K562 (cell line): Measurements from ENCODE around the gene TMEM127. TPM values are rescaled to one million over a fixed set of nuclear protein-coding genes. Genes with fewer than 3 reads are reported as not detected.

ENCODE experiments used
- EGR1 ChIP-seq: fragments of 450-650 bp; conservative IDR thresholded peaks from 2 replicates; pipeline ENCODE4 v1.6.1; 2017; ENCODE audit warnings: mild to moderate bottlenecking
- ESRRA ChIP-seq: fragments of 450-650 bp; IDR thresholded peaks from 2 replicates; pipeline ENCODE4 v1.6.1; 2014; ENCODE audit warnings: low read depth, mild to moderate bottlenecking, moderate library complexity, borderline replicate concordance
- ZNF134 ChIP-seq: fragments of 250-450 bp; sonication (Bioruptor Pico); conservative IDR thresholded peaks from 2 replicates; pipeline ENCODE4 v1.4.0; 2020
- polyA plus RNA-seq, 8 experiments: library from polyadenylated mRNA; depleted of rRNA in 4 of 8; stranded (reverse) in 5 of 8; unstranded in 3 of 8; fragments of >200 nt; fragmentation: Nextera tagmentation in 2 of 8; fragmentation: Illumina TruSeq in 1 of 8; extraction: Ambion mirVana in 2 of 8; extraction: Trizol in 1 of 8; gene quantifications; 2 replicates each; pipeline versions ENCODE4 v1.2.1 to v1.2.3, GENCODE V29; 2011 to 2014; ENCODE audit warnings: inconsistent platforms in 1 of 8, missing spikeins in 1 of 8
- total RNA-seq, 7 experiments: library from RNA; depleted of rRNA in 6 of 7; stranded (reverse); fragments of >200 nt in 6 of 7; fragmentation: Illumina TruSeq in 2 of 7; extraction: Trizol in 2 of 7; gene quantifications; 2 replicates each; pipeline versions ENCODE4 v1.2.1 to v1.2.3, GENCODE V29; 2011 to 2021; ENCODE audit warnings: low replicate concordance in 1 of 7
- TF ChIP-seq, protein P1 (sequence below): sonication (generic); formaldehyde crosslinking; IDR thresholded peaks from 2 replicates; pipeline ENCODE4 v1.8.0; 2022; ENCODE audit warnings: mild to moderate bottlenecking, missing genetic modification reagents
- TF ChIP-seq, protein P2 (sequence below): sonication (generic); formaldehyde crosslinking; IDR thresholded peaks from 2 replicates; pipeline ENCODE4 v1.8.1; 2023; ENCODE audit warnings: missing genetic modification reagents, mild to moderate bottlenecking, borderline replicate concordance

Gene TMEM127
- total and polyA plus RNA-seq, 9 of the 15 experiments (the other 6 are each of a cell fraction or from before 2014, with no cell fraction given), result 1.7 to 20.0 (median 9.9) TPM

DNA sequence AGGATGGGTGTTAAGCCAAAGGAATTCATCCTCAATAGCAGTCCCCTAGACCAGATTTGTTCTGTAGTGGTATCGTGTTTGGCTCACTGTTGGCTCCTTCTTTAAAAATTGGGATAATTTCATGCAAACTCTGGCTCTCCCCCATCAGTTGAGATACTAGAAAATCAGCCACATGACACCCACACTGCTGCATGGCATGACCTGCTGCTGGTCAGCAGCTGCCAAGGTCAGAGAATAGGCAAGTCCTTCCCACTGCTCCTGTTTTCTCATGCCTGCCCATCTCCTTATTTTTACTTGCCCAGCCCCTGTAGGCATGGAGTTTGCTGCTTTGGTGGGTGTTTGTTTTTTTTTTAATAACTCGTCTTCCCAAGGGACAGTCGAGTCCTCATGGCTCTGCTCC is 40.6 kb upstream of the TMEM127 start (continued):
- TF ChIP-seq ZNF134 (no peak), ESRRA (0 out of 2 replicates have a peak, but pooled peaks have one; percentile 12), EGR1 (no peak)
- TF ChIP-seq, protein P1, sequence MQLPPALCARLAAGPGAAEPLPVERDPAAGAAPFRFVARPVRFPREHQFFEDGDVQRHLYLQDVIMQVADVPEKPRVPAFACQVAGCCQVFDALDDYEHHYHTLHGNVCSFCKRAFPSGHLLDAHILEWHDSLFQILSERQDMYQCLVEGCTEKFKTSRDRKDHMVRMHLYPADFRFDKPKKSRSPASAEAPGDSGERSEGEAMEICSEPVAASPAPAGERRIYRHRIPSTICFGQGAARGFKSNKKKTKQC (CRISPR knock-in tag), result no peak
- TF ChIP-seq, protein P2, sequence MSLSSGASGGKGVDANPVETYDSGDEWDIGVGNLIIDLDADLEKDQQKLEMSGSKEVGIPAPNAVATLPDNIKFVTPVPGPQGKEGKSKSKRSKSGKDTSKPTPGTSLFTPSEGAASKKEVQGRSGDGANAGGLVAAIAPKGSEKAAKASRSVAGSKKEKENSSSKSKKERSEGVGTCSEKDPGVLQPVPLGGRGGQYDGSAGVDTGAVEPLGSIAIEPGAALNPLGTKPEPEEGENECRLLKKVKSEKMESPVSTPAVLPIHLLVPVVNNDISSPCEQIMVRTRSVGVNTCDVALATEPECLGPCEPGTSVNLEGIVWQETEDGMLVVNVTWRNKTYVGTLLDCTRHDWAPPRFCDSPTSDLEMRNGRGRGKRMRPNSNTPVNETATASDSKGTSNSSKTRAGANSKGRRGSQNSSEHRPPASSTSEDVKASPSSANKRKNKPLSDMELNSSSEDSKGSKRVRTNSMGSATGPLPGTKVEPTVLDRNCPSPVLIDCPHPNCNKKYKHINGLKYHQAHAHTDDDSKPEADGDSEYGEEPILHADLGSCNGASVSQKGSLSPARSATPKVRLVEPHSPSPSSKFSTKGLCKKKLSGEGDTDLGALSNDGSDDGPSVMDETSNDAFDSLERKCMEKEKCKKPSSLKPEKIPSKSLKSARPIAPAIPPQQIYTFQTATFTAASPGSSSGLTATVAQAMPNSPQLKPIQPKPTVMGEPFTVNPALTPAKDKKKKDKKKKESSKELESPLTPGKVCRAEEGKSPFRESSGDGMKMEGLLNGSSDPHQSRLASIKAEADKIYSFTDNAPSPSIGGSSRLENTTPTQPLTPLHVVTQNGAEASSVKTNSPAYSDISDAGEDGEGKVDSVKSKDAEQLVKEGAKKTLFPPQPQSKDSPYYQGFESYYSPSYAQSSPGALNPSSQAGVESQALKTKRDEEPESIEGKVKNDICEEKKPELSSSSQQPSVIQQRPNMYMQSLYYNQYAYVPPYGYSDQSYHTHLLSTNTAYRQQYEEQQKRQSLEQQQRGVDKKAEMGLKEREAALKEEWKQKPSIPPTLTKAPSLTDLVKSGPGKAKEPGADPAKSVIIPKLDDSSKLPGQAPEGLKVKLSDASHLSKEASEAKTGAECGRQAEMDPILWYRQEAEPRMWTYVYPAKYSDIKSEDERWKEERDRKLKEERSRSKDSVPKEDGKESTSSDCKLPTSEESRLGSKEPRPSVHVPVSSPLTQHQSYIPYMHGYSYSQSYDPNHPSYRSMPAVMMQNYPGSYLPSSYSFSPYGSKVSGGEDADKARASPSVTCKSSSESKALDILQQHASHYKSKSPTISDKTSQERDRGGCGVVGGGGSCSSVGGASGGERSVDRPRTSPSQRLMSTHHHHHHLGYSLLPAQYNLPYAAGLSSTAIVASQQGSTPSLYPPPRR (CRISPR knock-in tag), result 0 out of 2 replicates have a peak, but pooled peaks have one; percentile 52
